Inferior parietal cortex (tissue), 1 donor: ENCODE measurements around the gene CCDC167.

ENCODE experiments used
- DNase-seq: peaks from one replicate; pipeline ENCODE4 v3.0.0-alpha.2; 2016; ENCODE audit errors: extremely low spot score

The CCDC167 gene

DNA sequence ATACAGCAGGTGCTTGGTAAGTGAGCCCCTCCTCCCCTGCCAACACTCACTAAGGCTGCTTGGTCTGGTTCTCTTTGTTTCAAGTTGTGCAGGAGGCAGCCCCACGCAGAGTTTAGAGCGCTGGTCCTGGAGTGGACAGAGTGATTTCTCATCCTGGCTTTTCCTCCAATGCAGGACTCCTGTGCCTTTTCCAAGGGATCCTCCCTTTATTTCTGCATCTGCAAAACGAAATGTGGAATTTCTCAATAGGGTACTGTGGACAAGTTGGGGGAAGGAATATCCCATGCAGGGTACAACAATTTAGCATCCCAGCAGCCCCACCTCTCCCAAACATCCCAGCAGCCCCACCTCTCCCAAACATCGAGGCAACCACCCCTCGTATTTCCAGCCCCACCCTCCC, 30.6 kb upstream of the CCDC167 start:
- no peak for DNase-seq

- no peak for DNase-seq
Observed at GRCh38 chr6:37528541-37528940, 28.8 kb upstream of the CCDC167 start.

DNA sequence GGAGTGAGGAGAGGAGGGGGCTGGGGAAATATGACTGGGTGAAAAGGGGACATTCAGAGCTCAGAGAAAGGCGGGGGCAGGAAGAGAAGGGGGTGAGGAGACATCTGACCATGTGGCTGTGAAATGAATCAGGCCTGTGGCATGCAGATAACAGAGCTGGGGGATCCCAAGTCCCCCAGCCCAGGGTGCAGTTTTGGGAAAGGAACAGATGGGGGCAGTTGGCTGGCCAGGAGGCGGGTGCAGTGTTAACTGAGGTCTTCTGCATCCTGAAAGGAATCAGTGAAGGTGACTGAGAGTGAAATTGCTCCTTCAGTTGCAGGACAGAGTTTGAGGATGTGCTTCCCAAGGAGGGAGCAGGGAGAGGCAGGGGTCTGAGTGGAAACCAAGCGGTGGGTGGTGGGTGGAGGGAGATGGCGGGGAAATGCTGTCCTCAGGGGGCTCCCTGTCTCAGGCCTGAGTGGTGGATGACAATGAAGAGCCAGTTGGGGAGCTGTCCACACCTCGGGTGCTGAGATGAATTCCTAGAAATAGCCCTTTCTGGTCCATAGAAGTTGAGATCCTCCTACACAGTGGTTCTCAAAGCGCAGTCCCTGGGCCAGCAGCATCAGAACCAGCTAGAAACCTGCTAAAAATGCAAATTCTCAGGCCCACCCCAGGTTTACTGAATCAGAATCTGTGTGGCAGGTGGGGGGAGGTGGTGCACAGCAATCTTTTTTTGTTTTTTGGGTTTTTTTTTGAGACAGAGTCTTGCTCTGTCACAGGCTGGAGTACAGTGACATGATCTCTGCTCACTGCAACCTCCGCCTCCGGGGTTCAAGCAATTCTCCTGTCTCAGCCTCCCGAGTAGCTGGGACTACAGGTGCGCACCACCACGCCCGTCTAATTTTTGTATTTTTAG, 26.0 kb upstream of the CCDC167 start:
- DNase-seq = no peak

DNA sequence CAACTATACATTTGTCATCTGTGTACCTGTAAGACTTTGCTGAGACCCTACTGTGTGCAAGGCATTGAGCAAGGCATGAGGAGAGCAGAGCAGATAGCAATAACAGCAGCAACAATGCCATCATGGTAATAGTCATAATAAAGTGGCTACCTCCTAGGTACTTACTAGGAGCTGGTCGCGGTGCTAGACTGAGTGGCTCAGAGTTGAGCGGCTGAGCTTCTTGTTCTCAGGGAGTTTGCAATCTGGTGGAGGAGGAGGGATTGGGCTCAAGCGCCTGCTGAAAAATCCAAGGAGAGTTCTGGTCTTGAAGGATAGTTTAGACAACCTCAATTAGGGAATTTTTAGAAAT, 25.3 kb upstream of the CCDC167 start:
- DNase-seq = no peak

GRCh38 chr6:37524025-37524969, 24.6 kb upstream of the CCDC167 start:
- no peak for DNase-seq

DNA sequence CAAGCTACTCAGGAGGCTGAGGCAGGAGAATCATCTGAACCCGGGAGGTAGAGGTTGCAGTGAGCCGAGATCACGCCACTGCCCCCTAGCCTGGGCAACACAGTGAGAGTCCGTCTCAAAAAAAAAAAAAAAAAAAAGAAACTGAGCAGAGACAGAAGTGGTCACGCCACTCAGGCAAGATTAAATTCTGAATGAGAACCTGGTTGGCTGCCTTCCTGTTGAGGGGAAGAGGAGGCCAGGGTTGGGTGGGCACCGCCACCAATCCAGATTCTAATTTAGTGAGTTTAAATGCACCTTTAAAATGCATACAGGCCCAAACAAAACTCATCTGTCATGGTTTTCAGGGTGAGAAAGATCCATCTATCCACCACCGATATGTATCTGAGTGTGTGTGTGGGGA, 23.7 kb upstream of the CCDC167 start:
- DNase-seq = no peak

GRCh38 chr6:37522836-37523235, 23.1 kb upstream of the CCDC167 start:
- no peak for DNase-seq

- no peak for DNase-seq
Observed at GRCh38 chr6:37521674-37522073, 22.0 kb upstream of the CCDC167 start.

DNA sequence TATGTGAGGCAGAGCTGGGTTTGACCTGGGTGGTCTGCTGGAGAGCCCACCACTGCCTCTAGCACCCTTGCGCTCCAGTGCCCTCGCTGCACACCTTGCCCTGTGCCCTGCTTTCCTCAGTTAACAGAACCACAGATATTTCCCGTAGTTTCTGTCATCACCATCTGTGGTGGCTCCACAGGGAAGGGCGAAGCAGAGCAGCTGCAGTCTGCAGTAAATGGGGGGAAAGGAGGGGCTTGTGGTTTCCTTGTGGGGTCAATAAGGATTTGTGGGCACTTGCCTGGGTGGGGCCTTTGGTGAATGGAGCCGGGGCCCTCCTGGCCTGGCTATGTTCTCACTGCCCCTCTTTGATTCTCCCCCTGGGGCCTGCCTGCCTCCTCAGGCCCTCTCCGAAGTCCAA, 21.2 kb upstream of the CCDC167 start:
- no peak for DNase-seq

GRCh38 chr6:37519461-37519860, 19.8 kb upstream of the CCDC167 start:
- DNase-seq = no peak

GRCh38 chr6:37518116-37518515, 18.4 kb upstream of the CCDC167 start:
- DNase-seq = no peak

- DNase-seq = no peak
Observed at GRCh38 chr6:37517411-37517812, 17.7 kb upstream of the CCDC167 start.

GRCh38 chr6:37516920-37517405, 17.3 kb upstream of the CCDC167 start:
- DNase-seq = no peak

DNA sequence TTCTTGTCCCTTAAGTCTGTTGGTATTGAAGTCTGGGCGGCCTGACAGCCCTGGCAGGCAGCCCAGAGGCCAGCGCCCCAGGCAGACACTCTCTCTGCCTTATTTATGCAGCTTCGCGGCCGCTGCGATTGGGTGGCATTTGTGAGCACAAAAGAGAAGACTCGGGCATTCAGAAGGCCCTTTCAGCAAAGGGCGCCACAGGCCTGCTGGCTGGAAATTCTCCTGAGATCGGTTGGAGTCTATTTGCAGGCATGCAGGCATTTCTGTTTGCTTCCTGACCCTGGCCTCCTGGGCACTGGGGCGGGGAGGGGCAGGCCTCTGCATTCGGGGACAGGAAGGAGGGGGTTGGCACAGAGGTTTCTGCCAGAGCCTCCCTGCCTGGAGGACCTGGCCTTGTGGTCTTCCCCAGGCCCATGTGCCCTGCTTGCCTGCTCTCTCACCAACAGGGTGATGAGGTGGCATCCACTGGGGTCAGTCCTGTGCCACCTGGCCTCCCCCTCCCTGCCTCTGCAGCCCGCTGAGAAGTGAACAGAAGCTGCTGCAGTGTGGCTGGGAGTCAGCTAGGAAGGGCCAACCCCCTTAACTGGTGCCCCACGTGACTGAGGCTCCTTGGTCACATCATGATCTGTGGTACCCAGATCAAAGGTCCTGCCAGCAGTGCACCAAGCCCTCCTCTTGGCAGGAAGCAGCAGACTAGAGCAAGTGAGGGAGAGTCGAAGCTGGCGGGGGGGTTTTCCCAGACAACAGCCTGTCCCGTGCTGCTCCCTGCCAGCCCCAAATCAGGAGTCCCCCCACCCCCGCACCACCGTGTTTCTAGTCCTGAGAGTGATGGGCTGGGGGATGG, 16.6 kb upstream of the CCDC167 start:
- no peak for DNase-seq

DNA sequence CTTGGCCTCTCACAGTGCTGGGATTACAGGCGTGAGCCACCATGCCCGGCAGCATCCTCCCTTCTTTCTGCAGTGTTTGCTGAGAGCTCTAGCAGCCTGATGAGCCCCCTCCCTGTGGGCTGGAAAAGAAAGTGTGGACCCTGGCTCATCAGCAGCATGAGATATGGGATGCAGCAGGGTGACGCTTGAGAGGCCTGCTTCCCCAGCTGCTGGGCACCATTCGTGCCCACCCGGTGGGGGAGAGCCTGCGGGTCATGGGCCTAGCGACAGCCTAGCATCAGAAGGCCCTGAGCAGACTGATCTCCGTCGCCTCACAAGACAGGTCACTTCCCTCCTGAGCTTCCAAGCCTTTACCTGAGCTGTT, 16.0 kb upstream of the CCDC167 start:
- no peak for DNase-seq

GRCh38 chr6:37514837-37515236, 15.1 kb upstream of the CCDC167 start:
- DNase-seq = no peak

DNA sequence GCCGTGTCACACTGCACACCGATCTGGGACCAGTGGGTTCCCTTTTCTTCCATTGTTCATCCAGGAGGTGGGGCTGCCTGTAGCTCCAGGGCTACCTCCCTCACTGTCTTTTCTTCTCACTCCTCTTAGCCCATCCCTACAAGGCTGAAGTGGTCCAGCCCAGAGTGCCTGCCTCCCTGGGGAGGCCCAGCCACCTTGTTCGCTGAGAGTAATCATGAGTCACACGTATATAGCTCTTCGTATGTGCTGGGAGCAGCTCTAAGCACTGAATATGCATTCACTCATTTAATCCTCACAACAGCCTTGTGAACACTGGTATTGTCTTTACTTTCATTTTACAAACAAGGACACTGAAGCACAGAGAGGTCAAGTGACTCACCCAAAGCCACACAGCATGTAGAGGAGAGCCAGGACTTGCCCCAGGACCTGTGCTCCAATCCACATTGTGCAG, 14.7 kb upstream of the CCDC167 start:
- no peak for DNase-seq

DNA sequence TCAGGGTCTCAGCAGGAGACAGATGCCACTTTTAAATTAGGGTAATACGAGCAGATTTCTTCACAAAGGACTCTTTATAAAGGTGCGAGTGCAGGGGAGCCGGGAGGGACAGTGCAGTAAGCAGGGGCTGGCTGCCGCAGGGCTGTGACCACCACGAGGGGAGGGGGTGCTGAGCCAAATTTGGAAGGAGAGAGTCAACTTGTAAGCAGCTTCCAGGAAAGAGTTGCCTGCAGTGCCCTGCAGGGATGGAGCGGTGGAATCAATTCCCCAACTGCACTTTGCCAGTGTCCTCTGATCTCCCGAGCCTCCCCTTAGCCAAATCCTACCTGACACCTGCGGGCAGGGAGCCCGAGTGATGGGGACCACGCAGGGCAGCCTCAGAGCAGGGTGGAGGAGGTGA, 13.9 kb upstream of the CCDC167 start:
- DNase-seq = no peak

DNA sequence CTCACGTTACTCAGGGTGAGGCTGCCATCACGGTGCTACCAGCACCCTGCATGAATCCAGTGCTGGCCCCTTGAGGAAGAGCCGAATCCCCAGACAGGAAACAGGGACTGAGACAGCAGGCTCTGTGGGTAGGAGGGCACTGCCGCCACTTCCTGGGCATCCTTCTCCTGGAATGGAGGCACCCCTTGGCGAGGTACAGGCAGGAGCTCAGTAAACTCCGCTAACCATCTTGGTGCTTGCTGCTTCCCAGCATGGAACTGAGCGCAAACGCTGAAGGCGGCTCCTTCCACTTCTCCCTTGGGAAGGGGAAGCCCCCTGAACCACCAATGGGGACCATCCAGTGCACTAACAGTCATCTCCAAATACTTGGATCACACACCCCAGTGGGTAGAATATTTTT, 13.5 kb upstream of the CCDC167 start:
- no peak for DNase-seq

- no peak for DNase-seq
Observed at GRCh38 chr6:37512400-37513011, 12.8 kb upstream of the CCDC167 start.

- DNase-seq = no peak
Observed at GRCh38 chr6:37511910-37512399, 12.3 kb upstream of the CCDC167 start.
